NOMO-1 treated with DMSO at 0.1 percent for 48 hours (cell line): Measurements from ENCODE around the gene TIMP2.
A peak's percentile ranks its signal among the peaks of the same experiment; 100 is the strongest.
"Not testable (repeated sequence)": the region's sequence is repeated elsewhere in the genome, so short reads cannot be mapped to it uniquely, and the experiment has no call there.

Source experiments
- DNase-seq: peaks from one replicate; lab custom pipeline; 2025; ENCODE audit not compliant: unreplicated experiment; lab: John Stamatoyannopoulos, UW

TIMP2 gene, protein sequence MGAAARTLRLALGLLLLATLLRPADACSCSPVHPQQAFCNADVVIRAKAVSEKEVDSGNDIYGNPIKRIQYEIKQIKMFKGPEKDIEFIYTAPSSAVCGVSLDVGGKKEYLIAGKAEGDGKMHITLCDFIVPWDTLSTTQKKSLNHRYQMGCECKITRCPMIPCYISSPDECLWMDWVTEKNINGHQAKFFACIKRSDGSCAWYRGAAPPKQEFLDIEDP

DNA sequence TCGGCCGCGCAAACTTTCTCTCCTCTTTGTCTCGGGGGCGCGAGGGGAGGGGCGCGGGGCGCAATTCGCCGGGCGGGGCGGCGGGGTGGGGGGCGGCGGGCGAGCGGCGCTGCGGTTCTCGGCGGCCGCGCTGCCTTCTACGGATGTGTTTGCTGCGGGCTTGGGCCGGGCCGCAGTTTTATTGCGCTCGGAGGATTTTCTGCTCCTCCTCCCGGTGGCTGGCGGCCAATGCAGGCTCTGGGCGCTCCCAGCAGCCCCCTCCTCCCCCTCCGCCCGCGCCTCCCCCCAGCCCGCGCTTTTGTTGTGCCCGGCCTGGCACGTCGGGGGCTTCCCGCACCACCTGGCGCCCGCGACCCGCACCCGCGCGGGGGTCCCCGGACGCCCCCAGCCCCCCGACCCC is at the start of gene TIMP2:
Gene TIMP2 (minus strand): TSS at position 154 of the 400 bp plus-strand sequence. CDS start 299 bp downstream, outside the sequence.
- peak; percentile 64 for DNase-seq

DNA sequence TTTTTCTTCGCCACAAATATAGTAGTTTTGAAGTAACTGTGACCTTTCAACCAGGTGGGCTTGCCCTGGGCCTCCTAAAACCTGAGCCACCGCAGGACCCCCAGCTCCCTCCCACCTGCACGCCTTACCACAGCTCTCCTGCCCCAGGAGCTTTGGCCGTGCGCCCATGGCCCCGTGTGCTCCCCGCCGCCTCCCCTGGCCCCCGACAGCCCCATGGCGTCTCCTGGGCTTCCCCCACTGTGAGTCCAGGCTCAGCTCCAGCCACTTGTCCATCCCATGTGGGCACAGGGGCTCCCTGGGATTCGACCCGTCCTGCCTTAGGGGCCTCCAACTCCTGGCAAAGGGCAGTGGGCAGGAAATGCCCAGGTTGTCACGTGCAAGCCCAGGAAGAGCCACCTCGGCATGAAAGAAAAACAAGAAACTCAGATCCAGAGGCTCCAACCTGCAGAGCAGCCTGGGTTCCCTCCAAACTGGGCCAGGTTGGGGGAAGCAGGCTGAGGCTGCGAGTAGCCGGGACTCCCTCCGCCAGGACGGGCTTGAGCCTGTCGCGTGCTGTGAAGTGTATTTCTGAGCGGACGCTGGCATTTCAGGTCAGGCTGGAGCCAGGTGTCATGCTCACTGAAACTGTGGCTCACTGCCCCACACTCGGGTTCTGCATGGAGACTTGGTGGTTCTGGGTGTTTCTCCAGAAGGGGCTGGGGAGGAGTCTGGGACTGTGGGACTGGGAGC is 48.8 kb upstream of the TIMP2 start:
- no peak for DNase-seq

- DNase-seq = no peak
These were observed 48.0 kb upstream of the TIMP2 start for GRCh38 chr17:78973196-78973595.

- DNase-seq = no peak
These were observed 47.4 kb upstream of the TIMP2 start for GRCh38 chr17:78972507-78973105.

DNA sequence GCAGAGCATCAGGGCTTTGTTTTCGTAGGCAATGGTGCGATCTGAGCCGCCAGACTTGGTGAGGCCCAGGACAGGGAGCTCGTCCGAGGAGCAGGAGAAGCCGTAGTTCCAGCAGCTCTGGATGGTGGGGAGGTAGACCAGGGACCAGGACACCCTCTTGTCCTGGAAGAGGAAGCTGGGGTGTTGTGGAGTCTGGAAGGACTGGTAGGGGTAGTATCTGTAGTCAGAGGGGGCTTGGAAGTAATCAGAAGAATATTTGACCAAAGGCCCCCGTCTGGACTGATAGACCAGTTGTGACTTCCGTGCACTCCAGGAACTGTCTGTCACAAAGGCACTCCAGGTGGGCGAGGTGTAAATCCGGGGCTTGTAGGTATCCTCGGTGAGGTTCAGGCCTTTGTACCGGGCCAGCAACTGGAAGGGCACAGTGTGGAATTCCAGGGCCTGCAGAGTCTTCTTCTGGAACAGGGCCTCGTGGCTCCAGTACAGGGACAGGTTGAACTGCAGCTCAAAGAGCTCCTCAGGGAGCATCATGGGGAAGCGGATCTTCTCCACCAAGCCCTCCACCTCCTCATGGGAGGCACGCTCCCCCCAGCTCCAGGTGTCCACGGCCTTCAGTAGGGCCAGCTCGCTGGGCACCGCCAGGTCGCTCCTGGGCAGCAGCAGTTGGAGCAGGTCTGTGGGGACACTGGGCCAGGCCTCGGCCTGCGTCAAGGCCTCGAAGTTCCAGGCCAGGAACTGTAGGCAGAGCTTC is 46.7 kb upstream of the TIMP2 start:
- DNase-seq = no peak

- DNase-seq = peak; percentile 67
These were observed 45.9 kb upstream of the TIMP2 start for GRCh38 chr17:78970834-78971755.

GRCh38 chr17:78969865-78970264 is 44.7 kb upstream of the TIMP2 start:
- DNase-seq = no peak

GRCh38 chr17:78967782-78968362 is 42.7 kb upstream of the TIMP2 start:
- no peak for DNase-seq

- DNase-seq = no peak
These were observed 41.9 kb upstream of the TIMP2 start for GRCh38 chr17:78966910-78967600.

DNA sequence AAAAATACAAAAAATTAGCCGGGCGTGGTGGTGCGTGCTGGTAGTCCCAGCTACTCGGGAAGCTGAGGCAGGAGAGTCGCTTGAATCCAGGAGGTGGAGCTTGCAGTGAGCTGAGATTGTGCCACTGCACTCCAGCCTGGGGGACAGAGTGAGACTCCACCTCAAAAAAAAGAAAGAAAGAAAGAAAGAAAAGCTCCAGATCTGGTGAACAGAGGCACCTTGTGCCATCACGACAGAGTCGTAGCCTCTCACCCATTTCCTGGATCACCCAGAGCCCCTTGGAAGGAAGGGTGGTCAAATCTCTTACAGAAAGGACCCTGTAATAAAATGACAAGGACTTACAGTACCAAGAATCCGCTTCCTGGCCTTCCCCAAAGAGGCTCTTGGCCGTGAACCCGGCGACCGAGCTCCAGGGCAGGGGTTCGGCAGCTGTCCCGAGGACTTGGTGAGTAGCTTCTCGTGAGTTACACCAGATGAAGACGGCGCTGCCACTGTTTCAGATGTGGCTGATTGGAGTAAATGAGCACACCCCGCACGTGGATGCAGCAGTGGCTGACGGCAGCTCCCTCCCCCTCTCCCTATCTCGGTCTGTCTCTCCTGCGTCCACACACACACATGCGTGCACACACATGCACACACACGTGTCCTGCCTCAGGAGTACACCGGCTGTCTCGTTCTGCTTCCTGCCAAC is 41.1 kb upstream of the TIMP2 start:
- no peak for DNase-seq

GRCh38 chr17:78965491-78965924 is 40.3 kb upstream of the TIMP2 start:
- DNase-seq = no peak

GRCh38 chr17:78963378-78963777 is 38.2 kb upstream of the TIMP2 start:
- DNase-seq = no peak

DNA sequence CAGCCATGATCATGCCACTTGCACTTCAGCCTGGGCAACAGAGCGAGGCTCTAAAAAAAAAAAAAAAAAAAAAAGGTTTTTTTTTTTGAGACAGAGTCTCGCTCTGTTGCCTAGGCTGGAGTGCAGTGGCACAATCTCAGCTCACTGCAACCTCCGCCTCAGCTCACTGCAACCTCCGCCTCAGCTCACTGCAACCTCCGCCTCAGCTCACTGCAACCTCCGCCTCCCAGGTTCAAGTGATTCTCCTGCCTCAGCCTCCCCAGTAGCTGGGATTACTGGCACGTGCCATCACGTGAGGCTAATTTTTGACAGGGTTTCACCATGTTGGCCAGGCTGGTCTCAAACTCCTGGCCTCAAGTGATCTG is 37.8 kb upstream of the TIMP2 start:
- DNase-seq = not testable (repeated sequence)

- DNase-seq = no peak
These were observed 37.3 kb upstream of the TIMP2 start for GRCh38 chr17:78962345-78962983.

DNA sequence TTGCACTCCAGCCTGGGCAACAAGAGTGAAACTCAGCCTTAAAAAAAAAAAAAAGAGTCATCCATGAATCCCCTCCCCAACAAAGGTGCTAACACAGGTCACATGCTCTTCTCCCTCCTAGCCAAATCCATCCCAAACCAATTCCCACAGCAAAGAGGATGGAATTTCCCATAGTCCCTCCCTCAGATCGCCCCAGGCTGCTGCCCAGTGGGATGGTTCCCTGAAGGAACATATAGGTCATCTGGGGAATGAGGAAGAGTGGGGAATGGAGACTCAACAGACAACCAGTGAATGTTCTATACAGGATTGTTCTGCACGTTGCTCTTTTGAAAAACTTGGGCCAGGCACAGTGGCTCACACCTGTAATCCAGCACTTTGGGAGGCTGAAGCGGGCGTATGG is 36.4 kb upstream of the TIMP2 start:
- DNase-seq = no peak

- no peak for DNase-seq
These were observed 35.7 kb upstream of the TIMP2 start for GRCh38 chr17:78960928-78961327.

- DNase-seq = no peak
These were observed 34.6 kb upstream of the TIMP2 start for GRCh38 chr17:78959803-78960202.

DNA sequence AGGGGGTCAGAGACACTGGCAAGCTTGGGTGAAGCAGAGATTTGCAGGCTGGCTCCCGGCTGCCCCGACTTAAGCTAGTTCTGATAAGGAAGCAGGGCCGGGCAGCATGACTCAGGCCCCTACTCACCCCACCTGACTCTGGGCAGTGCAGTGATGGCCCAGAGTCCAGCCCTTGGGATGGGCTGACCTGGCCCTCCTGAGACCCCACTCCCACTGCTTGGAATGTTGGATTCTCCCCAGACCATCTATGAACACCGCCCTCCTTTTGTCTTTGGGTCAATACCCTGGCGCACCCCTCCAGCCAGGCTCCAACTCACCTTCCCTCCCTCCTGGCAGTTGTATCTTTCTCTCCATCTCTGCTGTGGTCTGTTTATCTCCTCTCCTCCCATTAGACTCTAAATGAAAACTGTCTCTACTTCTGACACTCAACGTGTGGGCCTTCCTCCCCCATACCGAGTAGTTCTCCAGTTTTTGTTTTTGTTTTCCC is 33.5 kb upstream of the TIMP2 start:
- no peak for DNase-seq
